ENCODE measurements around the gene IL1A. TPM values are rescaled to one million over a fixed set of nuclear protein-coding genes. Genes with fewer than 3 reads are reported as not detected.

The IL1A gene
- total RNA-seq, 1 experiment from 2014 or later, result 0.10 TPM

DNA sequence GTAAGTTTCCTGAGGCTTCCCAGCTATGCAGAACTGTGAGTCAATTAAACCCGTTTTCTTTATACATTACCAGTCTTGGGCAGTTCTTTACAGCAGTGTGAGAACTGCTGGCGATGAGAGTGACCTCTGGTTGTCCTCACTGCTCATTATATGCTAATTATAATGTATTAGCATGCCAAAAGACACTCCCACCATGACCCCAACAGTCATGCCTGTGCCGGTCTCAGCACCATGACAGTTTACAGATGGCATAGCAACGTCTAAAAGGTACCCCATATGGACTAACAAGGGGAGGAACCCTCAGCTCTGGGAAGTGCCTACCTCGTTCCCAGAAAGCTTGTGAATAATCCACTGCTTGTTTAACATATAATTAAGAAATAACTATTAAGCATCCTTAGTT is 8.1 kb upstream of the IL1A start:
- no peak for TF ChIP-seq TCF7L2 (IDR thresholded peaks at IDR 0.05; ENCODE audit: borderline replicate concordance, extremely low read depth, insufficient read depth, insufficient read length)
- TF ChIP-seq, protein P1, sequence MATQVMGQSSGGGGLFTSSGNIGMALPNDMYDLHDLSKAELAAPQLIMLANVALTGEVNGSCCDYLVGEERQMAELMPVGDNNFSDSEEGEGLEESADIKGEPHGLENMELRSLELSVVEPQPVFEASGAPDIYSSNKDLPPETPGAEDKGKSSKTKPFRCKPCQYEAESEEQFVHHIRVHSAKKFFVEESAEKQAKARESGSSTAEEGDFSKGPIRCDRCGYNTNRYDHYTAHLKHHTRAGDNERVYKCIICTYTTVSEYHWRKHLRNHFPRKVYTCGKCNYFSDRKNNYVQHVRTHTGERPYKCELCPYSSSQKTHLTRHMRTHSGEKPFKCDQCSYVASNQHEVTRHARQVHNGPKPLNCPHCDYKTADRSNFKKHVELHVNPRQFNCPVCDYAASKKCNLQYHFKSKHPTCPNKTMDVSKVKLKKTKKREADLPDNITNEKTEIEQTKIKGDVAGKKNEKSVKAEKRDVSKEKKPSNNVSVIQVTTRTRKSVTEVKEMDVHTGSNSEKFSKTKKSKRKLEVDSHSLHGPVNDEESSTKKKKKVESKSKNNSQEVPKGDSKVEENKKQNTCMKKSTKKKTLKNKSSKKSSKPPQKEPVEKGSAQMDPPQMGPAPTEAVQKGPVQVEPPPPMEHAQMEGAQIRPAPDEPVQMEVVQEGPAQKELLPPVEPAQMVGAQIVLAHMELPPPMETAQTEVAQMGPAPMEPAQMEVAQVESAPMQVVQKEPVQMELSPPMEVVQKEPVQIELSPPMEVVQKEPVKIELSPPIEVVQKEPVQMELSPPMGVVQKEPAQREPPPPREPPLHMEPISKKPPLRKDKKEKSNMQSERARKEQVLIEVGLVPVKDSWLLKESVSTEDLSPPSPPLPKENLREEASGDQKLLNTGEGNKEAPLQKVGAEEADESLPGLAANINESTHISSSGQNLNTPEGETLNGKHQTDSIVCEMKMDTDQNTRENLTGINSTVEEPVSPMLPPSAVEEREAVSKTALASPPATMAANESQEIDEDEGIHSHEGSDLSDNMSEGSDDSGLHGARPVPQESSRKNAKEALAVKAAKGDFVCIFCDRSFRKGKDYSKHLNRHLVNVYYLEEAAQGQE (IDR thresholded peaks at IDR 0.05; ENCODE audit: low read depth), result no peak
- no peak for TF ChIP-seq EZH2 (IDR thresholded peaks at IDR 0.05)
- TF ChIP-seq CEBPB (IDR thresholded peaks at IDR 0.05; ENCODE audit: low read depth), result no peak
- TF ChIP-seq POLR2A (IDR thresholded peaks at IDR 0.05; ENCODE audit: borderline replicate concordance, extremely low read depth, insufficient read depth, insufficient read length), result no peak
- TF ChIP-seq CBX3 (IDR thresholded peaks at IDR 0.05; ENCODE audit: low read depth), result no peak
- TF ChIP-seq, protein P2, sequence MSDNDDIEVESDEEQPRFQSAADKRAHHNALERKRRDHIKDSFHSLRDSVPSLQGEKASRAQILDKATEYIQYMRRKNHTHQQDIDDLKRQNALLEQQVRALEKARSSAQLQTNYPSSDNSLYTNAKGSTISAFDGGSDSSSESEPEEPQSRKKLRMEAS (IDR thresholded peaks at IDR 0.05), result no peak
- H4K20me1 ChIP-seq (ENCODE audit: insufficient read depth), result no peaks in the 10 kb centered on the region
- no peaks in the 10 kb centered on the region for H3K9me3 ChIP-seq (ENCODE audit: control insufficient read depth in 1 of 2, insufficient read depth in 1 of 2, low read depth in 1 of 2, low read length in 2 of 2)
- H3K9ac ChIP-seq (ENCODE audit: low read length), result no peak overlapping the region
- H3K36me3 ChIP-seq (ENCODE audit: control insufficient read depth in 1 of 2, insufficient read depth in 2 of 2, low read length in 2 of 2), result no peaks in the 10 kb centered on the region
- H3K4me2 ChIP-seq (ENCODE audit: low read length), result no peak overlapping the region
- no peak for ATAC-seq
- no peak for DNase-seq (ENCODE audit: low read depth, low spot score)
- intact Hi-C loops (cut with micrococcal nuclease), result no loop called here
- no peaks in the 10 kb centered on the region for H3K27me3 ChIP-seq (ENCODE audit: insufficient read depth, low read length)
- H2AFZ ChIP-seq (ENCODE audit: low read depth, low read length, poor library complexity, severe bottlenecking), result no peak overlapping the region
- CTCF ChIA-PET, result no interaction called here
- BruUV-seq (replicated peaks), result no TSS peak
- no peaks in the 10 kb centered on the region for H3K9me2 ChIP-seq (ENCODE audit: insufficient read depth)
- peaks cover 0 to 4% of the 10 kb centered on the region in 2 experiments; a peak in 1 of 4 replicates for H3K4me1 ChIP-seq (ENCODE audit: control insufficient read depth in 1 of 2, insufficient read depth in 2 of 2, low read length in 2 of 2)
- no peak overlapping the region for H3K4me3 ChIP-seq (replicated peaks in 1 of 2; ENCODE audit: low read depth in 1 of 2, low read length in 2 of 2)
- POLR2A ChIA-PET, result no interaction called here
- RAD21 ChIA-PET (ENCODE audit: low non-redundant PET in 1 of 2, low total read pairs in 2 of 2, uncharacterized antibody in 2 of 2, unreplicated experiment in 2 of 2), result no interaction called here
- no peaks in the 10 kb centered on the region for H3K79me2 ChIP-seq (ENCODE audit: insufficient read depth, low read length)
- no peak overlapping the region for H3K27ac ChIP-seq (ENCODE audit: low read depth, low read length)

All from HCT116 (cell line).